ENCODE results near the gene RFC1.
"Not testable (repeated sequence)": the region's sequence is repeated elsewhere in the genome, so short reads cannot be mapped to it uniquely, and the experiment has no call there.

The RFC1 gene

GRCh38 chr4:39304651-39305050 lies 61.5 kb downstream of the RFC1 start:
- DNase-seq: no peak

GRCh38 chr4:39303871-39304270 lies 62.3 kb downstream of the RFC1 start:
- DNase-seq: no peak

- DNase-seq: no peak
These were observed 63.3 kb downstream of the RFC1 start for GRCh38 chr4:39302901-39303300.

- no peak for DNase-seq
These were observed 70.4 kb downstream of the RFC1 start for GRCh38 chr4:39295784-39296183.

- not testable (repeated sequence) for DNase-seq
These were observed 73.7 kb downstream of the RFC1 start for GRCh38 chr4:39292433-39292832.

- peak; percentile 34 for DNase-seq
These were observed 74.5 kb downstream of the RFC1 start for GRCh38 chr4:39291686-39292085.

- no peak for DNase-seq
These were observed 78.9 kb downstream of the RFC1 start for GRCh38 chr4:39287223-39287622.

GRCh38 chr4:39286263-39286662 lies 79.9 kb downstream of the RFC1 start:
- DNase-seq: no peak

- no peak for DNase-seq
These were observed 80.3 kb downstream of the RFC1 start for GRCh38 chr4:39285853-39286252.

- no peak for DNase-seq
These were observed 80.9 kb downstream of the RFC1 start for GRCh38 chr4:39285111-39285795.

GRCh38 chr4:39280770-39281169 lies 85.4 kb downstream of the RFC1 start:
- no peak for DNase-seq

GRCh38 chr4:39279416-39279815 lies 86.7 kb downstream of the RFC1 start:
- no peak for DNase-seq

GRCh38 chr4:39278476-39278875 lies 87.7 kb downstream of the RFC1 start:
- DNase-seq: no peak

- DNase-seq: not testable (repeated sequence)
These were observed 88.5 kb downstream of the RFC1 start for GRCh38 chr4:39277661-39278060.

GRCh38 chr4:39274503-39274902 lies 91.7 kb downstream of the RFC1 start:
- no peak for DNase-seq

- peak; percentile 20 for DNase-seq
These were observed 102.3 kb downstream of the RFC1 start for GRCh38 chr4:39263895-39264294.

- no peak for DNase-seq
These were observed 106.4 kb downstream of the RFC1 start for GRCh38 chr4:39259571-39260330.

GRCh38 chr4:39256436-39256835 lies 109.7 kb downstream of the RFC1 start:
- no peak for DNase-seq

GRCh38 chr4:39255871-39256270 lies 110.3 kb downstream of the RFC1 start:
- DNase-seq: peak; percentile 2

- peak; percentile 5 for DNase-seq
These were observed 110.9 kb downstream of the RFC1 start for GRCh38 chr4:39255266-39255665.

GRCh38 chr4:39243462-39243861 lies 122.7 kb downstream of the RFC1 start:
- DNase-seq: no peak
